NCI-H1092 (cell line): ENCODE measurements around the gene ARHGAP28.

Experiments used
- DNase-seq: peaks from one replicate; lab custom pipeline; 2025; lab: John Stamatoyannopoulos, UW

Gene ARHGAP28

GRCh38 chr18:6962571-6963451, 233.3 kb downstream of the ARHGAP28 start:
- no peak for DNase-seq

DNA sequence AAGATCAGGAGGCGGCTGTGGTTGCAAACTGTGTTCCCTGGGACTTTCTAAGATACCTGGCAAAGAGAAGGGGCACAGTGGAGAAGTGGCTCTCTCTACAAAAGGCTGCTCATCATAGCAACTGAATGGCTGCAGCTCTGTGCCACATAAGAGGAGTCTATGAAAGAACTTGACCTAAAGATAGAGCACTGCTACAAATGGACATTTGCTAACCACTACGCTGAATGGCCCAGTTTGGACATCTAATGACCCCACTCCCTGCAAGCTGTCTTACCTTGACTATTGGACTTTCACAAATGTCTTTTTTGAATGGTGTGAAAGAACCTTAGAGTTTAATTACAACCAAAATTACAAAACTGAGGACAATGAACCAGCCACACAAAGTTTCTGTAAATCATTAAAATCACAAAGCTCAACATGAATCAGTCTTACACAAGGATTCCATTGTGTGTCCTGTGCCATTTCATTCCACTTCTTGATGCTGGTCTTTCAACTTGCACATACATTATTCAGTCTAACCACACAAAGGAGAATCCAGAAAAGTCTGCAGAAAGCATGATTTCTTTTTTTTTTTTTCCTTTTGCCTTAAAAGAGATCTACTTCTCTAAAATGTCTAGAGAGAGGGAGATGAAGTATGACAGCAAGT, 234.1 kb downstream of the ARHGAP28 start:
- no peak for DNase-seq
